ENCODE data around the gene HHAT. TPM values are rescaled to one million over a fixed set of nuclear protein-coding genes. Genes with fewer than 3 reads are reported as not detected.

HHAT gene
- total and polyA plus RNA-seq, 2 donors (not counting 3 experiments of a cell fraction or from before 2014, with no cell fraction given) = 2.4 to 4.3 TPM

DNA sequence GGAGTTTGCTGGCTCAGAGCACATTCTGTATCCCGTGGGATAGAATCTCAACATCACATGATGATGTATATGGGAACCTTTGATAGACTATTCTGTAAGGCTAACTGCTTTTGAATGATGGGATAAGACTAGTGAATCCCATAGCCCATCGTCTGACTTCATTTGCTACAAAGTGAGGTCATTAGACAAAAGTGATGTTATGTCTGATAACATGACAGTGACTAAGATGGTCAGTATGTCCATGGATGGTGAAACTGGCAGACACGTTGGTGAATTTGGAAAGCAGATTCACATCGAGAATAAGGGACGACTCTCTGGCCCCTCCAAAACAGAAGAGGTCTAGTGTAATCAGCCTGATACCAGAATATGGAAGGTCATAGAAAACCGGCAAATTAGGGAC, 108.4 kb downstream of the HHAT start:
- no peaks in the 10 kb centered on the region for H3K9me3 ChIP-seq (replicated peaks; ENCODE audit: control insufficient read depth, insufficient read depth, low read length)
- no peak overlapping the region for H3K9ac ChIP-seq (replicated peaks; ENCODE audit: extremely low read depth, insufficient read depth, low read length)
- no peak overlapping the region for H3K27ac ChIP-seq (ENCODE audit: insufficient read depth, low read depth, low read length)
- dilution Hi-C loops (cut with MboI; ENCODE audit: extremely low pct_ligation_motif_present, low sequenced_read_pairs) = no loop called here
- ChIA-PET CTCF (no interaction called here), POLR2A (interaction anchor here (0.6 kb wide), 1 partner anchor 106 kb away, joined by 3 read pairs; no protein-coding TSS in a partner anchor)
- no peak overlapping the region for H3K4me2 ChIP-seq (ENCODE audit: insufficient read depth, low read length)
- no peaks in the 10 kb centered on the region for H3K79me2 ChIP-seq (ENCODE audit: control insufficient read depth, insufficient read depth, low read length)
- no peaks in the 10 kb centered on the region for H4K20me1 ChIP-seq (replicated peaks; ENCODE audit: control insufficient read depth, extremely low read depth, insufficient read depth, low read length)
- no peak for FAIRE-seq
- H3K36me3 ChIP-seq (ENCODE audit: control insufficient read depth in 2 of 2, extremely low read depth in 1 of 2, insufficient read depth in 2 of 2, low read length in 2 of 2) = no peaks in the 10 kb centered on the region
- peaks cover 14% of the 10 kb centered on the region for H3K4me1 ChIP-seq (ENCODE audit: control insufficient read depth, extremely low read depth, insufficient read depth, low read length)
- no peak overlapping the region for H3K4me3 ChIP-seq (replicated peaks in 1 of 3; ENCODE audit: insufficient read depth in 1 of 3, low read depth in 1 of 3, low read length in 3 of 3)
- no peak overlapping the region for H2AFZ ChIP-seq (ENCODE audit: low read depth, low read length)
- intact Hi-C loops (cut with micrococcal nuclease) = no loop called here
- no peak for TF ChIP-seq GATA2 (IDR thresholded peaks at IDR 0.05; ENCODE audit: insufficient read depth, insufficient read length, low read depth, low read length)
- TF ChIP-seq MAX (IDR thresholded peaks at IDR 0.05; ENCODE audit: insufficient read depth, insufficient read length) = no peak
- TF ChIP-seq FOS (IDR thresholded peaks at IDR 0.05; ENCODE audit: borderline replicate concordance, insufficient read depth, low read length) = no peak
- TF ChIP-seq POLR2A (IDR thresholded peaks at IDR 0.05; ENCODE audit: low read depth, low read length) = no peak
- no peak for TF ChIP-seq MYC (IDR thresholded peaks at IDR 0.05; ENCODE audit: low read depth, low read length)
- no peak for TF ChIP-seq JUN (IDR thresholded peaks at IDR 0.05; ENCODE audit: borderline replicate concordance, insufficient read depth, insufficient read length, low read depth)
- no peak for TF ChIP-seq CTCF (IDR thresholded peaks at IDR 0.05; ENCODE audit: extremely low read depth in 1 of 2, insufficient read depth in 1 of 2, low read depth in 1 of 2, low read length in 2 of 2)
- TF ChIP-seq EZH2 (IDR thresholded peaks at IDR 0.05; ENCODE audit: borderline replicate concordance, low read depth, low read length, severe bottlenecking) = no peak
- no peak for TF ChIP-seq POLR2AphosphoS5 (IDR thresholded peaks at IDR 0.05; ENCODE audit: insufficient read depth, low read depth, low read length)
- no TSS peak for BruUV-seq (replicated peaks)
- DNase-seq (ENCODE audit: low read depth, low spot score) = no peak
- H3K9me1 ChIP-seq (replicated peaks; ENCODE audit: control insufficient read depth, extremely low read depth, insufficient read depth, low read length) = no peaks in the 10 kb centered on the region
- H3K27me3 ChIP-seq (ENCODE audit: control insufficient read depth in 2 of 2, insufficient read depth in 2 of 2, low read length in 2 of 2) = no peaks in the 10 kb centered on the region
